CD4-positive, alpha-beta T cell (primary cell): ENCODE results near the gene C2. TPM values are rescaled to one million over a fixed set of nuclear protein-coding genes. Genes with fewer than 3 reads are reported as not detected.
"Not testable (repeated sequence)": the region's sequence is repeated elsewhere in the genome, so short reads cannot be mapped to it uniquely, and the experiment has no call there.

Source experiments
- ATAC-seq: fragments of 200-7000 bp; cut with Tn5 transposase; one replicate; pipeline ENCODE4 v1.10.0; 2022; ENCODE audit warnings: mild to moderate bottlenecking; ENCODE audit not compliant: poor library complexity
- CTCF ChIA-PET: fragments of 350-600 bp; sonication (Branson Sonifier 250); formaldehyde crosslinking; loops from one replicate; lab custom pipeline; 2021; ENCODE audit warnings: antibody characterized with exemption, inconsistent platforms; lab: Charles Lee
- POLR2A ChIA-PET: fragments of 350-600 bp; sonication (Branson Sonifier 250); formaldehyde crosslinking; loops from one replicate; lab custom pipeline; 2021; ENCODE audit warnings: antibody characterized with exemption, inconsistent platforms; lab: Charles Lee
- DNase-seq, 14 experiments: peaks; one replicate each; pipeline ENCODE4 v3.0.0-alpha.2; 2013 to 2020; ENCODE audit warnings: mixed read lengths in 2 of 14
- H3K27ac ChIP-seq, 2 donors: one replicate each; pipeline versions ENCODE4 v1.5.1 to v1.7.0; 2013; ENCODE audit warnings: low read length in 2 of 2, low read depth in 1 of 2, mild to moderate bottlenecking in 1 of 2
- H3K27me3 ChIP-seq, 2 experiments: 1 replicate in 1 of 2; 2 replicates in 1 of 2; pipeline versions ENCODE4 v1.6.1 to v1.7.0; 2013; ENCODE audit warnings: low read length in 2 of 2, control low read depth in 1 of 2, mild to moderate bottlenecking in 1 of 2, moderate library complexity in 1 of 2; ENCODE audit not compliant: insufficient read depth in 2 of 2, control insufficient read depth in 1 of 2
- H3K36me3 ChIP-seq: one replicate; pipeline ENCODE4 v1.6.1; 2013; ENCODE audit warnings: low read length, control low read depth; ENCODE audit not compliant: insufficient read depth
- H3K4me1 ChIP-seq: one replicate; pipeline ENCODE4 v1.6.1; 2013; ENCODE audit warnings: low read length, control low read depth; ENCODE audit not compliant: insufficient read depth
- H3K4me3 ChIP-seq: one replicate; pipeline ENCODE4 v1.5.1; 2013; ENCODE audit warnings: mild to moderate bottlenecking, low read length, moderate library complexity
- H3K9me3 ChIP-seq, 2 experiments: 1 replicate in 1 of 2; 2 replicates in 1 of 2; pipeline versions ENCODE4 v1.6.1 to v1.7.0; 2013; ENCODE audit warnings: low read length in 2 of 2, mild to moderate bottlenecking in 2 of 2, control low read depth in 1 of 2, moderate library complexity in 1 of 2; ENCODE audit not compliant: control insufficient read depth in 1 of 2, insufficient read depth in 1 of 2
- H3K27ac Mint-ChIP-seq: one replicate; pipeline ENCODE4 v1.8.0; 2020; ENCODE audit warnings: mixed read lengths
- H3K27me3 Mint-ChIP-seq: one replicate; pipeline ENCODE4 v1.8.0; 2021; ENCODE audit warnings: mixed read lengths
- H3K36me3 Mint-ChIP-seq: one replicate; pipeline ENCODE4 v1.8.0; 2021; ENCODE audit warnings: low read depth, mixed read lengths
- H3K4me1 Mint-ChIP-seq: one replicate; pipeline ENCODE4 v1.8.0; 2021; ENCODE audit warnings: low read depth, mixed read lengths
- H3K4me3 Mint-ChIP-seq: one replicate; pipeline ENCODE4 v1.8.0; 2020; ENCODE audit warnings: mild to moderate bottlenecking, mixed read lengths
- H3K9me3 Mint-ChIP-seq: one replicate; pipeline ENCODE4 v1.8.0; 2020; ENCODE audit warnings: mixed read lengths
- intact Hi-C, 2 experiments: fragments of 100-400 bp; cut with DNase I in 1 of 2; cut with micrococcal nuclease in 1 of 2; formaldehyde crosslinking; loops; one replicate each; pipeline versions ENCODE4 v1.15.1 to v1.9.0; 2023 to 2025; cut with DNase I, micrococcal nuclease
- microRNA-seq: library from miRNA; unstranded; fragments of <30 nt; microRNA quantifications from one replicate; pipeline ENCODE4 v1.2.0, GENCODE V29; 2021; ENCODE audit warnings: borderline microRNAs expressed, borderline replicate concordance
- total RNA-seq, 174 experiments: library from RNA in 2 of 174; stranded (reverse) in 2 of 174; gene quantifications; one replicate each; pipeline ENCODE4 v1.2.3 and lab custom pipeline; 2021 to 2026

Gene C2
- total RNA-seq, 2 experiments from 2014 or later, result 1.4 to 2.3 TPM

GRCh38 chr6:31989363-31989762, 61.8 kb downstream of the C2 start:
- H3K27me3 ChIP-seq, H3K36me3 Mint-ChIP-seq, H3K27me3 Mint-ChIP-seq, ATAC-seq, intact Hi-C loops, H3K27ac ChIP-seq, H3K27ac Mint-ChIP-seq, H3K9me3 Mint-ChIP-seq, H3K4me3 ChIP-seq, H3K9me3 ChIP-seq, CTCF ChIA-PET, H3K4me1 ChIP-seq, H3K4me3 Mint-ChIP-seq, H3K4me1 Mint-ChIP-seq, H3K36me3 ChIP-seq, POLR2A ChIA-PET, DNase-seq: not testable (repeated sequence)

- ATAC-seq, H3K36me3 ChIP-seq, H3K36me3 Mint-ChIP-seq, H3K27ac Mint-ChIP-seq, POLR2A ChIA-PET, H3K27me3 Mint-ChIP-seq, DNase-seq, H3K27me3 ChIP-seq, H3K9me3 ChIP-seq, H3K4me3 Mint-ChIP-seq, H3K4me1 Mint-ChIP-seq, H3K27ac ChIP-seq, H3K9me3 Mint-ChIP-seq, CTCF ChIA-PET, intact Hi-C loops, H3K4me1 ChIP-seq, H3K4me3 ChIP-seq: not testable (repeated sequence)
Observed at GRCh38 chr6:31994421-31994820, 66.9 kb downstream of the C2 start.

Small RNA genes within 50 kb of the gene (microRNA-seq; reads per million reads assigned to microRNA genes)
- gene MIR1236, result not detected

Other genes with a start within 250 kb of the C2 start
- under 1 TPM; 0.49 to 0.67 TPM for gene LY6G5C, start 246.7 kb upstream of the C2 start, total RNA-seq
- 10 to 100 TPM; 52.3 to 59.3 TPM for gene ABHD16A, start 224.4 kb upstream of the C2 start, total RNA-seq
- not detected for gene LY6G6F, start 220.9 kb upstream of the C2 start, total RNA-seq
- gene LY6G6D, start 212.4 kb upstream of the C2 start, total RNA-seq, result not detected
- gene LY6G6C, start 206.0 kb upstream of the C2 start, total RNA-seq, result not detected
- under 1 TPM; 0.11 to 0.17 TPM for gene MPIG6B, start 204.3 kb upstream of the C2 start, total RNA-seq
- gene DDAH2, start 198.4 kb upstream of the C2 start, total RNA-seq, result 1 to 10 TPM; 3.0 to 3.3 TPM
- gene CLIC1, start 191.2 kb upstream of the C2 start, total RNA-seq, result 10 to 100 TPM; 61.2 to 61.5 TPM
- 10 to 100 TPM; 13.6 to 13.7 TPM for gene MSH5, start 187.7 kb upstream of the C2 start, total RNA-seq
- gene SAPCD1, start 165.1 kb upstream of the C2 start, total RNA-seq, result 1 to 10 TPM; 2.7 to 2.8 TPM
- 1 to 10 TPM; 1.7 TPM for gene VWA7, start 150.4 kb upstream of the C2 start, total RNA-seq
- 10 to 100 TPM; 43.9 to 44.2 TPM for gene VARS1, start 132.0 kb upstream of the C2 start, total RNA-seq
- 10 to 100 TPM; 12.6 to 13.7 TPM for gene LSM2, start 120.8 kb upstream of the C2 start, total RNA-seq
- gene HSPA1L, start 112.4 kb upstream of the C2 start, total RNA-seq, result 1 to 10 TPM; 1.7 to 1.8 TPM
- gene HSPA1A, start 112.2 kb upstream of the C2 start, total RNA-seq, result 1 to 10 TPM; 8.1 to 9.8 TPM
- 1 to 10 TPM; 8.3 to 9.8 TPM for gene HSPA1B, start 100.0 kb upstream of the C2 start, total RNA-seq
- 10 to 100 TPM; 19.7 to 21.1 TPM for gene NEU1, start 64.9 kb upstream of the C2 start, total RNA-seq
- gene SLC44A4, start 48.7 kb upstream of the C2 start, total RNA-seq, result under 1 TPM in 1 of 2 experiments, not detected in 1; 0.20 TPM
- 10 to 100 TPM; 36.3 to 36.6 TPM for gene EHMT2, start 30.0 kb upstream of the C2 start, total RNA-seq
- gene ZBTB12, start 25.6 kb upstream of the C2 start, total RNA-seq, result under 1 TPM; 0.28 to 0.33 TPM
- 1 to 10 TPM; 1.5 to 2.2 TPM for gene CFB, start 18.4 kb downstream of the C2 start, total RNA-seq
- gene NELFE, start 31.3 kb downstream of the C2 start, total RNA-seq, result 10 to 100 TPM; 53.8 to 58.2 TPM
- 100 to 1,000 TPM; 133 to 141 TPM for gene SKIC2, start 31.5 kb downstream of the C2 start, total RNA-seq
- gene DXO, start 44.4 kb downstream of the C2 start, total RNA-seq, result 10 to 100 TPM; 30.0 to 31.1 TPM
- gene C4A, start 54.3 kb downstream of the C2 start, total RNA-seq, result 1 to 10 TPM; 4.2 TPM
- gene C4B, start 87.1 kb downstream of the C2 start, total RNA-seq, result 1 to 10 TPM; 3.0 to 4.0 TPM
- gene CYP21A2, start 110.7 kb downstream of the C2 start, total RNA-seq, result under 1 TPM; 0.17 to 0.36 TPM
- 1 to 10 TPM; 8.3 to 9.0 TPM for gene TNXB, start 181.6 kb downstream of the C2 start, total RNA-seq
- gene ATF6B, start 200.5 kb downstream of the C2 start, total RNA-seq, result 10 to 100 TPM; 72.2 to 75.6 TPM
- gene FKBPL, start 202.6 kb downstream of the C2 start, total RNA-seq, result under 1 TPM; 0.66 to 0.73 TPM
- gene PRRT1, start 224.2 kb downstream of the C2 start, total RNA-seq, result 1 to 10 TPM; 2.6 to 3.2 TPM
- gene PPT2, start 226.4 kb downstream of the C2 start, total RNA-seq, result 1 to 10 TPM; 8.7 to 8.9 TPM
- 10 to 100 TPM; 13.1 to 13.8 TPM for gene EGFL8, start 236.9 kb downstream of the C2 start, total RNA-seq
- gene AGPAT1, start 248.4 kb downstream of the C2 start, total RNA-seq, result 10 to 100 TPM; 13.2 to 13.3 TPM